HepG2 (cell line): Measurements from ENCODE around the gene C12orf43.

Experiments
- AGO2 ChIP-seq: fragments of 200-400 bp; formaldehyde crosslinking; optimal IDR thresholded peaks from 2 replicates; pipeline ENCODE3; 2017; ENCODE audit warnings: mild to moderate bottlenecking, low read depth, low read length, moderate library complexity
- CCAR2 ChIP-seq: fragments of 200-400 bp; formaldehyde crosslinking; optimal IDR thresholded peaks from 2 replicates; pipeline ENCODE3; 2018; ENCODE audit warnings: low read depth, mild to moderate bottlenecking, low read length, moderate library complexity
- CTCF ChIP-seq: sonication (generic); formaldehyde crosslinking; IDR thresholded peaks from 2 replicates; pipeline ENCODE4 v1.5.0; 2020; ENCODE audit warnings: mild to moderate bottlenecking, missing genetic modification reagents, moderate library complexity
- DMTF1 ChIP-seq: sonication (generic); formaldehyde crosslinking; IDR thresholded peaks from 2 replicates; pipeline ENCODE4 v1.4.0; 2020; ENCODE audit warnings: mild to moderate bottlenecking, missing genetic modification reagents
- JARID2 ChIP-seq: sonication (generic); formaldehyde crosslinking; IDR thresholded peaks from 2 replicates; pipeline ENCODE4 v1.8.1; 2023; ENCODE audit warnings: missing genetic modification reagents, inconsistent platforms; ENCODE audit not compliant: insufficient replicate concordance
- NR1H2 ChIP-seq: sonication (generic); formaldehyde crosslinking; IDR thresholded peaks from 2 replicates; pipeline ENCODE4 v1.8.1; 2022; ENCODE audit warnings: low read depth, missing genetic modification reagents, borderline replicate concordance
- PAF1 ChIP-seq: IDR thresholded peaks from 2 replicates; pipeline ENCODE4 v1.6.1; 2016; ENCODE audit warnings: missing genetic modification reagents, missing compliant biosample characterization
- POLR2A ChIP-seq, 2 experiments: IDR thresholded peaks; 2 replicates each; pipeline ENCODE4 v1.6.1; 2011; ENCODE audit warnings: low read depth in 2 of 2, low read length in 2 of 2, mild to moderate bottlenecking in 1 of 2, moderate library complexity in 1 of 2; ENCODE audit not compliant: insufficient read depth in 1 of 2
- POLR2AphosphoS5 ChIP-seq: IDR thresholded peaks from 2 replicates; pipeline ENCODE4 v1.6.1; 2012; ENCODE audit warnings: low read depth, low read length
- REST ChIP-seq, 2 experiments: IDR thresholded peaks; 2 replicates each; pipeline ENCODE4 v1.6.1; 2011 to 2012; ENCODE audit warnings: low read length in 2 of 2, borderline replicate concordance in 1 of 2, low read depth in 1 of 2, mild to moderate bottlenecking in 1 of 2, moderate library complexity in 1 of 2
- TCF7 ChIP-seq: sonication (generic); IDR thresholded peaks from 2 replicates; pipeline ENCODE4 v1.6.1; 2016; ENCODE audit warnings: antibody characterized with exemption, low read depth
- ZNF101 ChIP-seq: sonication (generic); formaldehyde crosslinking; IDR thresholded peaks from 2 replicates; pipeline ENCODE4 v1.4.0; 2020; ENCODE audit warnings: mild to moderate bottlenecking, low read depth, missing genetic modification reagents, borderline replicate concordance
- ZNF790 ChIP-seq: sonication (generic); formaldehyde crosslinking; IDR thresholded peaks from 2 replicates; pipeline ENCODE4 v1.8.0; 2022; ENCODE audit warnings: missing genetic modification reagents, mild to moderate bottlenecking, borderline replicate concordance

DNA sequence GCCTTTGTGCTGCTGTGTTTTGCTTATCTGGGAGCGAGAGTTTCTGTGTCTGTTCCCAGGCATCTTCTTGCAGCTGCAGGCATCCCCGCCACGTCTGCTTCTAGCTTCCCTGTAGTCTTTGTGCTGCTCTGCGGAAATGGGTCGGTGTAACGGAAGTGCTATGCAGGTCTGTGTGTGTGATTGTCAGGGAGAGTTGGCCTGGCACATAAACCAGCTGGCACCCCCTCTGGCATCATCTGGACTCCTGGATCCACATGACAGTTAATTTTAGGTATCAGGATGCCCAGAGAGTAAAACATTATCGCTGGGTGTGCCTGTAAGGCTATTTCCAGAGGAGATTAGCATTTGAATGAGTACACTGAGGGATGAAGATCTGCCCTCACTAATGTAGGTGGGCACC, 32.2 kb upstream of the C12orf43 start:
- no peak for TF ChIP-seq POLR2A (IDR thresholded peaks at IDR 0.05; ENCODE audit: insufficient read depth in 1 of 2, low read depth in 2 of 2, low read length in 2 of 2)
- no peak for TF ChIP-seq POLR2AphosphoS5
- no peak for TF ChIP-seq JARID2 (CRISPR knock-in tag)
- no peak for TF ChIP-seq ZNF790 (CRISPR knock-in tag)
- no peak for TF ChIP-seq REST (IDR thresholded peaks at IDR 0.05; ENCODE audit: borderline replicate concordance in 1 of 2, low read depth in 1 of 2, low read length in 2 of 2)
- TF ChIP-seq CTCF (CRISPR knock-in tag): no peak
- TF ChIP-seq PAF1 (CRISPR knock-in tag): no peak
- no peak for TF ChIP-seq TCF7
- TF ChIP-seq NR1H2 (CRISPR knock-in tag): no peak
- TF ChIP-seq AGO2: no peak
- TF ChIP-seq ZNF101 (CRISPR knock-in tag): no peak
- TF ChIP-seq CCAR2: no peak
- no peak for TF ChIP-seq DMTF1 (CRISPR knock-in tag)
